ENCODE results near the gene PTRHD1.

Gene PTRHD1

DNA sequence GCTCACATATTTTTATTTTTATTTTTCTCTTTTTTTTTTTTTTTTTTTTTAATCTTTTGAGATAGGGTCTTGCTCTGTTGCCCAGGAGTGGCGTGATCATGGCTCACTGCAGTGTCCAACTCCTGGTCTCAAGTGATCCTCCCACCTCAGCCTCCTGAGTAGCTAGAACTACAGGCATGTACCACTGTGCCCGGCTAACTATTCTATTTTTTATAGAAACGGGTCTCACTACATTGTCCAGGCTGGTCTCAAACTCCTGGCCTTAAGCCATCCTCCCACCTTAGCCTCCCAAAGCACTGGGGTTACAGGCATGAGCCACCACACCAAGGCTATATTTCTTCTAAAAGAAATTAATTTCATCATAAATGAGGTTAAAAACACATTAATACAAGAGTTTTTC, 45.9 kb downstream of the PTRHD1 start:
- no peaks in the 10 kb centered on the region for H3K4me1 ChIP-seq (ENCODE audit: control insufficient read depth, insufficient read depth, low read length)
- H3K9me3 ChIP-seq (ENCODE audit: control insufficient read depth, insufficient read depth, low read depth, low read length) = no peaks in the 10 kb centered on the region
- H3K27me3 ChIP-seq (ENCODE audit: control insufficient read depth, insufficient read depth, low read length) = no peaks in the 10 kb centered on the region
- H3K27ac ChIP-seq (ENCODE audit: low read depth, low read length) = no peak overlapping the region
- H3K4me3 ChIP-seq (ENCODE audit: low read depth, low read length) = no peak overlapping the region
- H3K36me3 ChIP-seq (ENCODE audit: control insufficient read depth, insufficient read depth, low read length) = no peaks in the 10 kb centered on the region
- H3K9ac ChIP-seq (ENCODE audit: low read length) = no peak overlapping the region

DNA sequence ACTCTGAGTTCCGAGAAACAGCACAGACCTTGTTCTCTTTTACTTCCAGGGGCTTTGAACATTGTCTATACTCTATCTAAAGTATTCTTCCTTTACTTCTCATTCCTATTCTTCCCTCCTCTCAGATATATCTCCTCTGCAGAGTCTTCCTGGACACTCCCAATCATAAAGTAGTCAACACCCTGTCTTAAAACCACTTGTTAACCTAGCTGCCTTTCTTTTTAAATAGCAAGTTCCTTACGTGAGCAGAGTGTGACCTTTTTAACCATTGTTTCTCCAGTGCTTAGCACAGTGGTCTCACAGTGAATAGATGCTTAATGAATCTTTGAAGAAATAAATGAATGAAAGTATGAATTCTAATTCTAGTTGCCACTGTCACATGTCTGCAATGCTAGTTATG, 47.4 kb downstream of the PTRHD1 start:
- no peak overlapping the region for H3K9ac ChIP-seq (ENCODE audit: low read length)
- H3K4me1 ChIP-seq (ENCODE audit: control insufficient read depth, insufficient read depth, low read length) = no peaks in the 10 kb centered on the region
- 0 out of 2 replicates have a peak, but pooled peaks cover 3% of the 10 kb centered on the region for H3K36me3 ChIP-seq (ENCODE audit: control insufficient read depth, insufficient read depth, low read length)
- H3K4me3 ChIP-seq (ENCODE audit: low read depth, low read length) = no peak overlapping the region
- no peaks in the 10 kb centered on the region for H3K9me3 ChIP-seq (ENCODE audit: control insufficient read depth, insufficient read depth, low read depth, low read length)
- H3K27me3 ChIP-seq (ENCODE audit: control insufficient read depth, insufficient read depth, low read length) = no peaks in the 10 kb centered on the region
- no peak overlapping the region for H3K27ac ChIP-seq (ENCODE audit: low read depth, low read length)

DNA sequence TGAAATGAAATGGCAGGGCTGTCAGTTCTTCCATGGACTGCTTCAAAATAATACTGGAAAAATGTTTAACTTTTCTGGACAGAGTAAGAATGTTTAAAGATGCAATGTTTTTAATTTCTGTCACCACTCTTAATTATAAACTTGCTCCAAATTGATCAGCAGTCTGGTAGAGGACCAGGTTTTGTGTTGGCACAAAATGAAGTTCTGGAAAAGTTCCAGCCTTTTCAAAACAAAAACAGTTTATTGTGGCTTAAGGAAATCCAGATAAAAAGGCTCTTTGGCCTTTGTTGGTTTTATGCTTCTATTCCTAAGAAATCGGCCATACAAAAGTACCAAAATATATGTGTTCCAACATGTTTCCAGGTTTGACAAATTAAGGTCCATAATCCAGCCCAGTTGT, 48.8 kb downstream of the PTRHD1 start:
- Histone ChIP-seq H3K9me3 (ENCODE audit: control insufficient read depth, insufficient read depth, low read depth, low read length) (no peaks in the 10 kb centered on the region), H3K9ac (ENCODE audit: low read length) (no peak overlapping the region), H3K36me3 (ENCODE audit: control insufficient read depth, insufficient read depth, low read length) (0 out of 2 replicates have a peak, but pooled peaks cover 3% of the 10 kb centered on the region), H3K4me1 (ENCODE audit: control insufficient read depth, insufficient read depth, low read length) (no peaks in the 10 kb centered on the region), H3K4me3 (ENCODE audit: low read depth, low read length) (no peak overlapping the region), H3K27me3 (ENCODE audit: control insufficient read depth, insufficient read depth, low read length) (no peaks in the 10 kb centered on the region), H3K27ac (ENCODE audit: low read depth, low read length) (no peak overlapping the region)

GRCh38 chr2:24743924-24744323, 49.3 kb downstream of the PTRHD1 start:
- Histone ChIP-seq H3K27ac (ENCODE audit: low read depth, low read length) (no peak overlapping the region), H3K4me1 (ENCODE audit: control insufficient read depth, insufficient read depth, low read length) (no peaks in the 10 kb centered on the region), H3K9ac (ENCODE audit: low read length) (no peak overlapping the region), H3K36me3 (ENCODE audit: control insufficient read depth, insufficient read depth, low read length) (0 out of 2 replicates have a peak, but pooled peaks cover 3% of the 10 kb centered on the region), H3K27me3 (ENCODE audit: control insufficient read depth, insufficient read depth, low read length) (no peaks in the 10 kb centered on the region), H3K4me3 (ENCODE audit: low read depth, low read length) (no peak overlapping the region), H3K9me3 (ENCODE audit: control insufficient read depth, insufficient read depth, low read depth, low read length) (no peaks in the 10 kb centered on the region)

DNA sequence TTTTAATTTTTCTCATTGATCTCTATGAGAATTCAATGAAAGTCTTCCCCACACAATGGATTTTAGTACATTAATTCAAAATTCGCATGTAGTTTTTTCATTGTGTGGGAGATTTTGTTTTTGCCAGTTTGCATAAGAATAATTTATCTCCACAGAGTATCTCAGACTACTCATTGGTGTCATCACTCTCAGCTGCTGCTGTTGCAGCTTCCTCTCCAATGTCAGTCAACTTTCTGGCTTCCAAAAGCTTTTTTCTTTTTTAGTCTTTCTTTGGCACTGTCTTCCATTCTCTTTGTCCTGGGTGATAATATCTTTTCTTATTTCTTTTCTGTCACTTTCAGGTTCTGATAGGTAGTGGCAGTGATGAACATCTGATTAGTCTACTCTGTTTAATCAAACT, 50.5 kb downstream of the PTRHD1 start:
- H3K4me1 ChIP-seq (ENCODE audit: control insufficient read depth, insufficient read depth, low read length) = no peaks in the 10 kb centered on the region
- H3K36me3 ChIP-seq (ENCODE audit: control insufficient read depth, insufficient read depth, low read length) = 0 out of 2 replicates have a peak, but pooled peaks cover 3% of the 10 kb centered on the region
- H3K27ac ChIP-seq (ENCODE audit: low read depth, low read length) = no peak overlapping the region
- H3K9ac ChIP-seq (ENCODE audit: low read length) = no peak overlapping the region
- H3K9me3 ChIP-seq (ENCODE audit: control insufficient read depth, insufficient read depth, low read depth, low read length) = no peaks in the 10 kb centered on the region
- H3K27me3 ChIP-seq (ENCODE audit: control insufficient read depth, insufficient read depth, low read length) = no peaks in the 10 kb centered on the region
- H3K4me3 ChIP-seq (ENCODE audit: low read depth, low read length) = no peak overlapping the region

DNA sequence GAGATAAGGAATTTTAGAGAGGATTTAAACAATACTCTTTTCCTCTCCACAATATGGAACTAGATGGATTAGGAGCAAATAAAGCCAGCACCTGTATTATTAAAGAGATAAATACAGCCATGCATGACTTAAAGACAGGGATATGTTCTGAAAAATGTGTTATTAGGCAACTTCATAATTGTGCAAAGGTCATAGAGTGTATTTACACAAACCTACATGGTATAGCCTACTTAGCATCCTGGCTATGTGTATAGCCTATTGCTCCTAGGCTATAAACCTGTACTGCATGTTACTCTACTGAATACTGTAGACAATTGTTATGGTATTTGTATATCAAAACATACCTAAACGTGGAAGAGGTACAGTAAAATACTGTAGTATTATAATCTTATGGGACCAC, 53.0 kb downstream of the PTRHD1 start:
- Histone ChIP-seq H3K36me3 (ENCODE audit: control insufficient read depth, insufficient read depth, low read length) (0 out of 2 replicates have a peak, but pooled peaks cover 3% of the 10 kb centered on the region), H3K4me1 (ENCODE audit: control insufficient read depth, insufficient read depth, low read length) (no peaks in the 10 kb centered on the region), H3K4me3 (ENCODE audit: low read depth, low read length) (no peak overlapping the region), H3K27ac (ENCODE audit: low read depth, low read length) (no peak overlapping the region), H3K9me3 (ENCODE audit: control insufficient read depth, insufficient read depth, low read depth, low read length) (no peaks in the 10 kb centered on the region), H3K27me3 (ENCODE audit: control insufficient read depth, insufficient read depth, low read length) (no peaks in the 10 kb centered on the region), H3K9ac (ENCODE audit: low read length) (no peak overlapping the region)

Data from HUES6 (cell line).